DOHH2 (cell line): ENCODE results near the gene SLC38A5.

ENCODE experiments used
- EZH2phosphoT487 ChIP-seq: fragments of 200-600 bp; sonication (generic); IDR thresholded peaks from 2 replicates; pipeline ENCODE4 v1.6.1; 2017; ENCODE audit warnings: borderline replicate concordance, mild to moderate bottlenecking, antibody characterized with exemption, low read length, moderate library complexity, mixed read lengths
- TF ChIP-seq, protein P1 (sequence below): fragments of 200-600 bp; sonication (generic); IDR thresholded peaks from one replicate; pipeline ENCODE4 v1.5.1; 2014; ENCODE audit warnings: antibody characterized with exemption, mild to moderate bottlenecking, low read depth, low read length; ENCODE audit not compliant: poor library complexity, severe bottlenecking

DNA sequence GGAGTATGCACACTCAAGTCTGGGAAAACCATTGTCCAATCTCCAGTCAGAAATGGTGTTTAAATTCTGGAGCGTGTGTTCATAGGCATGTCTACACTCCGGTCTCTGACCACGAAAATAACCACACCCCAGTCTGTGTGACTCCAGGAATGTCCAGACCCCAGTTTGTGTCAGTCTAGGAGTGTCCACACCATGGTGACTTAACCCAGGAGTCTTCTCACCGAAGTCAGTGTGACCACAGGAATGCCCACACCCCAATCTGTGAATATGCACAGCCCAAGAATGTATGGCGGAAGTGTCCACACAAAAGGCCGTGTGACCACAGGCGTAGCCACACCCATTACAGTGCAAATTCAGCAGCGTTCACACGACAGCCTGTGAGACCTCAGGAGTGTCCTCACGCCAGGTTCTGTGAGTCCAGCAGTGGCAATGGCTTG, 17.3 kb upstream of the SLC38A5 start:
- TF ChIP-seq, protein P1, sequence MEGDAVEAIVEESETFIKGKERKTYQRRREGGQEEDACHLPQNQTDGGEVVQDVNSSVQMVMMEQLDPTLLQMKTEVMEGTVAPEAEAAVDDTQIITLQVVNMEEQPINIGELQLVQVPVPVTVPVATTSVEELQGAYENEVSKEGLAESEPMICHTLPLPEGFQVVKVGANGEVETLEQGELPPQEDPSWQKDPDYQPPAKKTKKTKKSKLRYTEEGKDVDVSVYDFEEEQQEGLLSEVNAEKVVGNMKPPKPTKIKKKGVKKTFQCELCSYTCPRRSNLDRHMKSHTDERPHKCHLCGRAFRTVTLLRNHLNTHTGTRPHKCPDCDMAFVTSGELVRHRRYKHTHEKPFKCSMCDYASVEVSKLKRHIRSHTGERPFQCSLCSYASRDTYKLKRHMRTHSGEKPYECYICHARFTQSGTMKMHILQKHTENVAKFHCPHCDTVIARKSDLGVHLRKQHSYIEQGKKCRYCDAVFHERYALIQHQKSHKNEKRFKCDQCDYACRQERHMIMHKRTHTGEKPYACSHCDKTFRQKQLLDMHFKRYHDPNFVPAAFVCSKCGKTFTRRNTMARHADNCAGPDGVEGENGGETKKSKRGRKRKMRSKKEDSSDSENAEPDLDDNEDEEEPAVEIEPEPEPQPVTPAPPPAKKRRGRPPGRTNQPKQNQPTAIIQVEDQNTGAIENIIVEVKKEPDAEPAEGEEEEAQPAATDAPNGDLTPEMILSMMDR, result no peak
- TF ChIP-seq EZH2phosphoT487, result no peak
